GM23338 (cell line): ENCODE measurements around the gene DEPDC5. TPM values are rescaled to one million over a fixed set of nuclear protein-coding genes. Genes with fewer than 3 reads are reported as not detected.

ENCODE experiments used
- ATAC-seq: fragments of 200-7000 bp; cut with Tn5 transposase; 3 replicates; pipeline ENCODE4 v1.9.1; 2020
- DNase-seq: peaks from one replicate; pipeline ENCODE4 v3.0.0-alpha.2; 2015; ENCODE audit warnings: low spot score
- H2AFZ ChIP-seq: fragments of 200-600 bp; sonication (generic); 2 replicates; pipeline ENCODE4 v1.8.0; 2016; ENCODE audit warnings: antibody characterized with exemption, mild to moderate bottlenecking, moderate library complexity
- H3F3A ChIP-seq: fragments of 200-600 bp; sonication (generic); replicated peaks from 2 replicates; pipeline ENCODE4 v1.8.0; 2017; ENCODE audit warnings: antibody characterized with exemption, mixed run types, low read depth
- H3K27ac ChIP-seq: fragments of 200-600 bp; sonication (generic); 2 replicates; pipeline ENCODE4 v1.6.1; 2016; ENCODE audit warnings: low read depth
- H3K27me3 ChIP-seq: fragments of 200-600 bp; sonication (generic); 2 replicates; pipeline ENCODE4 v1.8.0; 2016; ENCODE audit warnings: mild to moderate bottlenecking, mixed run types, moderate library complexity; ENCODE audit not compliant: insufficient read depth
- H3K36me3 ChIP-seq: fragments of 200-600 bp; sonication (generic); 2 replicates; pipeline ENCODE4 v1.8.0; 2016; ENCODE audit warnings: mild to moderate bottlenecking; ENCODE audit not compliant: insufficient read depth
- H3K4me1 ChIP-seq: fragments of 200-600 bp; sonication (generic); 2 replicates; pipeline ENCODE4 v1.8.0; 2016; ENCODE audit warnings: mild to moderate bottlenecking, moderate library complexity; ENCODE audit not compliant: insufficient read depth
- H3K4me2 ChIP-seq: fragments of 200-600 bp; sonication (generic); 2 replicates; pipeline ENCODE4 v1.7.1; 2017; ENCODE audit warnings: mixed run types
- H3K4me3 ChIP-seq: fragments of 200-600 bp; sonication (generic); 2 replicates; pipeline ENCODE4 v1.6.1; 2016; ENCODE audit warnings: mixed run types
- H3K79me2 ChIP-seq: fragments of 200-600 bp; sonication (generic); replicated peaks from 2 replicates; pipeline ENCODE4 v1.8.0; 2017; ENCODE audit warnings: mild to moderate bottlenecking; ENCODE audit not compliant: insufficient read depth
- H3K9me2 ChIP-seq: fragments of 200-600 bp; sonication (generic); 2 replicates; pipeline ENCODE4 v1.8.0; 2017; ENCODE audit not compliant: insufficient read depth
- H4K20me1 ChIP-seq: fragments of 200-600 bp; sonication (generic); replicated peaks from 2 replicates; pipeline ENCODE4 v1.8.0; 2017; ENCODE audit warnings: mild to moderate bottlenecking; ENCODE audit not compliant: insufficient read depth
- H3K27ac Mint-ChIP-seq: 2 replicates; pipeline ENCODE4 v1.8.0; 2020; ENCODE audit warnings: inconsistent platforms, mild to moderate bottlenecking, moderate library complexity, mixed read lengths
- H3K27me3 Mint-ChIP-seq: 3 replicates; pipeline ENCODE4 v1.8.0; 2022; ENCODE audit warnings: low read depth, mild to moderate bottlenecking, moderate library complexity, mixed read lengths, inconsistent platforms; ENCODE audit not compliant: insufficient read depth, poor library complexity
- H3K36me3 Mint-ChIP-seq: 3 replicates; pipeline ENCODE4 v1.8.0; 2021; ENCODE audit warnings: low read depth, mild to moderate bottlenecking, inconsistent platforms, moderate library complexity, mixed read lengths
- H3K4me1 Mint-ChIP-seq: 3 replicates; pipeline ENCODE4 v1.8.0; 2020; ENCODE audit warnings: mild to moderate bottlenecking, inconsistent platforms, mixed read lengths
- H3K4me3 Mint-ChIP-seq: 3 replicates; pipeline ENCODE4 v1.8.0; 2021; ENCODE audit warnings: moderate library complexity, mild to moderate bottlenecking, inconsistent platforms, mixed read lengths
- H3K9me3 Mint-ChIP-seq: 3 replicates; pipeline ENCODE4 v1.8.0; 2020; ENCODE audit warnings: moderate library complexity, mild to moderate bottlenecking, inconsistent platforms, mixed read lengths
- EZH2 ChIP-seq: fragments of 200-600 bp; sonication (generic); IDR thresholded peaks from one replicate; pipeline ENCODE4 v1.8.0; 2017; ENCODE audit warnings: antibody characterized with exemption, mild to moderate bottlenecking, low read depth; ENCODE audit not compliant: unreplicated experiment
- JUNB ChIP-seq: IDR thresholded peaks from one replicate; pipeline ENCODE4 v1.6.1; 2016; ENCODE audit warnings: antibody characterized with exemption; ENCODE audit not compliant: unreplicated experiment
- NANOG ChIP-seq: IDR thresholded peaks from 2 replicates; pipeline ENCODE4 v1.6.1; 2016; ENCODE audit warnings: antibody characterized with exemption, borderline replicate concordance
- ZNF331 ChIP-seq: fragments of 250-450 bp; sonication (Bioruptor Pico); IDR thresholded peaks from 2 replicates; pipeline ENCODE4 v1.5.0; 2020; ENCODE audit warnings: low read depth, mild to moderate bottlenecking, moderate library complexity
- ZNF462 ChIP-seq: fragments of 250-450 bp; sonication (Bioruptor Pico); IDR thresholded peaks from 2 replicates; pipeline ENCODE4 v1.5.0; 2020; ENCODE audit warnings: mild to moderate bottlenecking, moderate library complexity
- polyA plus RNA-seq: library from polyadenylated mRNA; unstranded; fragments of >200 nt; fragmentation: Nextera tagmentation; extraction: Ambion mirVana; gene quantifications from 2 replicates; pipeline ENCODE4 v1.2.1, GENCODE V29; 2016
- total RNA-seq: library from RNA; depleted of rRNA; stranded (reverse); fragments of >200 nt; shearing (Covaris generic); gene quantifications from 2 replicates; pipeline ENCODE4 v1.2.3, GENCODE V29; 2014

Gene DEPDC5
- total and polyA plus RNA-seq, 2 experiments from 2014 or later: 18.7 to 19.7 TPM

DNA sequence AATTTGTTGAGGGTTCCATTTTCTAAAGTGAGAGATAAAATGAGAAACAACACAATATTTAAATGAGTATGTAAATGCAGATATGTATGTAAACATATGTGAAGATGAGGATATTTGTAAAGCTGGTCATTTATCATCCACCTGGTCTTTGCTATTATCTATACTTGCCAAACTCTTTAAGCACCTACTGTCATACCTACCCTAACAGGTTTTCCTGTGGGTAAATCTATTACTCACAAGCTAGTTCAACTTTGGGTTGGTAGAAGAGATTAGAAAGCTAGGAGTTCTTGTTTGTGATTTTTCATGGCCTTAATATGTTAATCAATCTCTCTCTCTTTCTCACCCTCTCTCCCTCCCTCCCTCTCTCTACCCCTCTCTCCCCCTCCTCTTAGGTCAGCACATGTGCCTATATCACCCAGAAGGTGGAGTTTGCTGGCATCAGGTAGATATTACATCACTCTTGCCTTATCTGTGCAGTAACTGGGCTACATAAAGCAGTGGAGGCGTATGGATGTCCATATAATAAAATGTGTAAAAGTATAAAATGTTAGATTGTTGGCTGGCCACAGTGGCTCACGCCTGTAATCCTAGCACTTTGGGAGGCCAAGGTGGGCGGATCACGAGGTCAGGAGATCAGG is 14.7 kb downstream of the DEPDC5 start (continued):
- no peak for TF ChIP-seq ZNF462 (CRISPR knock-in tag)

GRCh38 chr22:31773416-31773815 is 19.6 kb downstream of the DEPDC5 start:
- peaks cover 3% of the 10 kb centered on the region; the same call in 1 of the 2 replicates for H3K36me3 ChIP-seq
- H3K79me2 ChIP-seq: no peaks in the 10 kb centered on the region
- no peak overlapping the region for H3K27ac ChIP-seq
- ATAC-seq (no peak), DNase-seq (no peak)
- H3K27ac Mint-ChIP-seq: no peak overlapping the region
- H3K4me1 ChIP-seq: no peaks in the 10 kb centered on the region
- no peaks in the 10 kb centered on the region for H3K9me2 ChIP-seq
- H2AFZ ChIP-seq: no peak overlapping the region
- H3K9me3 Mint-ChIP-seq: no peaks in the 10 kb centered on the region
- H3K36me3 Mint-ChIP-seq: peaks cover 20% of the 10 kb centered on the region
- no peak overlapping the region for H3K4me3 ChIP-seq
- no peak overlapping the region for H3K4me3 Mint-ChIP-seq
- H3K27me3 Mint-ChIP-seq: no peaks in the 10 kb centered on the region
- H3K27me3 ChIP-seq: no peaks in the 10 kb centered on the region
- H4K20me1 ChIP-seq: no peaks in the 10 kb centered on the region
- H3K4me2 ChIP-seq: no peak overlapping the region
- no peaks in the 10 kb centered on the region for H3K4me1 Mint-ChIP-seq
- H3F3A ChIP-seq: no peaks in the 10 kb centered on the region
- TF ChIP-seq NANOG: no peak
- TF ChIP-seq EZH2: no peak
- no peak for TF ChIP-seq ZNF462 (CRISPR knock-in tag)
- TF ChIP-seq JUNB: no peak
- TF ChIP-seq ZNF331 (CRISPR knock-in tag): no peak
